GM18498 (cell line): ENCODE measurements around the gene TMEM128.
"Not testable (repeated sequence)": the region's sequence is repeated elsewhere in the genome, so short reads cannot be mapped to it uniquely, and the experiment has no call there.

Source experiments
- ATAC-seq: cut with Tn5 transposase; IDR thresholded peaks from one replicate; pipeline ENCODE4 v1.9.1; 2021; ENCODE audit warnings: mild to moderate bottlenecking, moderate library complexity; ENCODE audit not compliant: unreplicated experiment

TMEM128 gene

DNA sequence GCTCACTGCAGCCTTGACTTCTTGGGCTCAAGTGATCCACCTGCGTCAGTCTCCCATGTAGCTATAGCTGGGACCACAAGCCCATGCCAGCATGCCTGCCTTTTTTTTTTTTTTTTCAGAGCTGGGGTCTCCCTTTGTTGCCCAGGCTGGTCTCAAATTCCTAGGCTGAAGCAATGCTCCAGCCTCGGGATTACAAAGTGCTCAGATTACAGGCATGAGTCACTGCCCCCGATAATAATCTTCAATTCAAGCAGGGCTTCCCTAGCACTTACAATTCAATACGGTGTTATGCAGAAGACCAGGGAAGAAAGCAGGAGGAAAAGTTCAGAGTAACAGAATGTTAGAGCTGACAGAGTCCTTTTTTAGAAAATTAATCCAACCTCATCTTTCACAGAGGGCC, 47.4 kb downstream of the TMEM128 start:
- no peak for ATAC-seq

DNA sequence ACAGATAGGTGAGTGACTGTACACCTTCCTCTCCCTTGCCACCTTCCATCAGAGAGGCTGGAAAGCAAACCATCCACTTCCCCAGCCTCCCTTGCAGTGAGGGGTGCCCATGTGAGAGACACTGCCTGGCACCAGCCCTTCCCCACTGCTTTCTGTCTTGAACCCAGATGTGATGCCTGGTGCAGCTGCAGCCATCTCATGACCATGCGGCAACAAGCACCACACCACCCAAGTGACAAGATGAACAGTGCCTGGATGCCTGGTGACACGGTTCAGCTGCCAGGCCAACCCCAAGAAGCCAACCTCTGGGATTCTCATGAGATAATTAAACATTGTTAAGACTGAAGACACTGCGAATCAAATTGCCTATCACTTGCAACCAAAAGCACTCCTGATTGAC, 52.7 kb downstream of the TMEM128 start:
- no peak for ATAC-seq

DNA sequence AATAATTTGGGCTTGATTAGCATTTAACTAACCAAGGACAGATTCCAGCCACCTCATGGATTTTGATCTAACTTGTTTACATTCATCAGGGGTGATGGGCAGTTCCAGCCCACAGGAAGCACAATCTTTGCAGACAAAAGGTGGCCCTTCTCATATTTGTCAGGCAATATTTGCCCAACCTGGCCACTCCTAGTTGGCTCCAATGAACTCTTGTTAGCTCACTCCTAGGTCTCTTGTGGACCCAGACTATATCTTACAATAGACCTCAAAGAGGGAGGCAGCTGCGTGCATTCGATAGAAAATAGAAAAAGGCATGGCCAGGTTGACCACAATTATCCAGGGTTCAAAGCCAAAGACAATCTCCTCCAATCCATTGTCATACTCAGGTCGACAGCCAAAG, 59.5 kb downstream of the TMEM128 start:
- not testable (repeated sequence) for ATAC-seq
